SK-N-SH (cell line): ENCODE results near the gene MAPK6.

Experiments
- GABPA ChIP-seq: IDR thresholded peaks from 2 replicates; pipeline ENCODE4 v1.4.0; 2012; ENCODE audit warnings: low read depth, mild to moderate bottlenecking
- RFX5 ChIP-seq: IDR thresholded peaks from 2 replicates; pipeline ENCODE4 v1.6.1; 2012; ENCODE audit warnings: mild to moderate bottlenecking, improper control_type of control experiment, low read length
- TF ChIP-seq, protein P1 (sequence below): fragments of 200-600 bp; sonication (generic); IDR thresholded peaks from 2 replicates; pipeline ENCODE4 v1.6.1; 2017; ENCODE audit warnings: antibody characterized with exemption, mild to moderate bottlenecking, moderate library complexity

- TF ChIP-seq GABPA (no peak), RFX5 (no peak)
- TF ChIP-seq, protein P1, sequence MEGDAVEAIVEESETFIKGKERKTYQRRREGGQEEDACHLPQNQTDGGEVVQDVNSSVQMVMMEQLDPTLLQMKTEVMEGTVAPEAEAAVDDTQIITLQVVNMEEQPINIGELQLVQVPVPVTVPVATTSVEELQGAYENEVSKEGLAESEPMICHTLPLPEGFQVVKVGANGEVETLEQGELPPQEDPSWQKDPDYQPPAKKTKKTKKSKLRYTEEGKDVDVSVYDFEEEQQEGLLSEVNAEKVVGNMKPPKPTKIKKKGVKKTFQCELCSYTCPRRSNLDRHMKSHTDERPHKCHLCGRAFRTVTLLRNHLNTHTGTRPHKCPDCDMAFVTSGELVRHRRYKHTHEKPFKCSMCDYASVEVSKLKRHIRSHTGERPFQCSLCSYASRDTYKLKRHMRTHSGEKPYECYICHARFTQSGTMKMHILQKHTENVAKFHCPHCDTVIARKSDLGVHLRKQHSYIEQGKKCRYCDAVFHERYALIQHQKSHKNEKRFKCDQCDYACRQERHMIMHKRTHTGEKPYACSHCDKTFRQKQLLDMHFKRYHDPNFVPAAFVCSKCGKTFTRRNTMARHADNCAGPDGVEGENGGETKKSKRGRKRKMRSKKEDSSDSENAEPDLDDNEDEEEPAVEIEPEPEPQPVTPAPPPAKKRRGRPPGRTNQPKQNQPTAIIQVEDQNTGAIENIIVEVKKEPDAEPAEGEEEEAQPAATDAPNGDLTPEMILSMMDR: no peak
These were observed 59.3 kb downstream of the MAPK6 start for GRCh38 chr15:52078197-52078875.
